Measurements from ENCODE around the gene CALD1.
"Not testable (repeated sequence)": the region's sequence is repeated elsewhere in the genome, so short reads cannot be mapped to it uniquely, and the experiment has no call there.

GRCh38 chr7:134981645-134982044 lies 202.2 kb downstream of the CALD1 start:
- not testable (repeated sequence) for TF ChIP-seq CTCF (conservative IDR thresholded peaks at IDR 0.05; ENCODE audit: low read depth, low read length); EZH2 (IDR thresholded peaks at IDR 0.05; ENCODE audit: low read length, unreplicated experiment)

Measured in PC-3 (cell line).